CD4-positive, alpha-beta T cell (primary cell): ENCODE data around the gene RAD51B. TPM values are rescaled to one million over a fixed set of nuclear protein-coding genes. Genes with fewer than 3 reads are reported as not detected.
A peak's percentile ranks its signal among the peaks of the same experiment; 100 is the strongest.

ENCODE experiments used
- ATAC-seq: fragments of 200-7000 bp; cut with Tn5 transposase; one replicate; pipeline ENCODE4 v1.10.0; 2022; ENCODE audit warnings: mild to moderate bottlenecking; ENCODE audit not compliant: poor library complexity
- CTCF ChIA-PET: fragments of 350-600 bp; sonication (Branson Sonifier 250); formaldehyde crosslinking; loops from one replicate; lab custom pipeline; 2021; ENCODE audit warnings: antibody characterized with exemption, inconsistent platforms; lab: Charles Lee
- POLR2A ChIA-PET: fragments of 350-600 bp; sonication (Branson Sonifier 250); formaldehyde crosslinking; loops from one replicate; lab custom pipeline; 2021; ENCODE audit warnings: antibody characterized with exemption, inconsistent platforms; lab: Charles Lee
- DNase-seq, 14 experiments: peaks; one replicate each; pipeline ENCODE4 v3.0.0-alpha.2; 2013 to 2020; ENCODE audit warnings: mixed read lengths in 2 of 14
- H3K27ac ChIP-seq, 2 donors: one replicate each; pipeline versions ENCODE4 v1.5.1 to v1.7.0; 2013; ENCODE audit warnings: low read length in 2 of 2, low read depth in 1 of 2, mild to moderate bottlenecking in 1 of 2
- H3K27me3 ChIP-seq, 2 experiments: 1 replicate in 1 of 2; 2 replicates in 1 of 2; pipeline versions ENCODE4 v1.6.1 to v1.7.0; 2013; ENCODE audit warnings: low read length in 2 of 2, control low read depth in 1 of 2, mild to moderate bottlenecking in 1 of 2, moderate library complexity in 1 of 2; ENCODE audit not compliant: insufficient read depth in 2 of 2, control insufficient read depth in 1 of 2
- H3K36me3 ChIP-seq: one replicate; pipeline ENCODE4 v1.6.1; 2013; ENCODE audit warnings: low read length, control low read depth; ENCODE audit not compliant: insufficient read depth
- H3K4me1 ChIP-seq: one replicate; pipeline ENCODE4 v1.6.1; 2013; ENCODE audit warnings: low read length, control low read depth; ENCODE audit not compliant: insufficient read depth
- H3K4me3 ChIP-seq: one replicate; pipeline ENCODE4 v1.5.1; 2013; ENCODE audit warnings: mild to moderate bottlenecking, low read length, moderate library complexity
- H3K9me3 ChIP-seq, 2 experiments: 1 replicate in 1 of 2; 2 replicates in 1 of 2; pipeline versions ENCODE4 v1.6.1 to v1.7.0; 2013; ENCODE audit warnings: low read length in 2 of 2, mild to moderate bottlenecking in 2 of 2, control low read depth in 1 of 2, moderate library complexity in 1 of 2; ENCODE audit not compliant: control insufficient read depth in 1 of 2, insufficient read depth in 1 of 2
- H3K27ac Mint-ChIP-seq: one replicate; pipeline ENCODE4 v1.8.0; 2020; ENCODE audit warnings: mixed read lengths
- H3K27me3 Mint-ChIP-seq: one replicate; pipeline ENCODE4 v1.8.0; 2021; ENCODE audit warnings: mixed read lengths
- H3K36me3 Mint-ChIP-seq: one replicate; pipeline ENCODE4 v1.8.0; 2021; ENCODE audit warnings: low read depth, mixed read lengths
- H3K4me1 Mint-ChIP-seq: one replicate; pipeline ENCODE4 v1.8.0; 2021; ENCODE audit warnings: low read depth, mixed read lengths
- H3K4me3 Mint-ChIP-seq: one replicate; pipeline ENCODE4 v1.8.0; 2020; ENCODE audit warnings: mild to moderate bottlenecking, mixed read lengths
- H3K9me3 Mint-ChIP-seq: one replicate; pipeline ENCODE4 v1.8.0; 2020; ENCODE audit warnings: mixed read lengths
- intact Hi-C, 2 experiments: fragments of 100-400 bp; cut with DNase I in 1 of 2; cut with micrococcal nuclease in 1 of 2; formaldehyde crosslinking; loops; one replicate each; pipeline versions ENCODE4 v1.15.1 to v1.9.0; 2023 to 2025; cut with DNase I, micrococcal nuclease
- total RNA-seq, 174 experiments: library from RNA in 2 of 174; stranded (reverse) in 2 of 174; gene quantifications; one replicate each; pipeline ENCODE4 v1.2.3 and lab custom pipeline; 2021 to 2026
- TF ChIP-seq, protein P1 (sequence below): fragments of 200-600 bp; IDR thresholded peaks from one replicate; pipeline ENCODE4 v1.8.0; 2022; ENCODE audit warnings: antibody characterized with exemption, mild to moderate bottlenecking

RAD51B gene
- total RNA-seq, 2 experiments from 2014 or later, result 18.4 to 20.0 TPM

DNA sequence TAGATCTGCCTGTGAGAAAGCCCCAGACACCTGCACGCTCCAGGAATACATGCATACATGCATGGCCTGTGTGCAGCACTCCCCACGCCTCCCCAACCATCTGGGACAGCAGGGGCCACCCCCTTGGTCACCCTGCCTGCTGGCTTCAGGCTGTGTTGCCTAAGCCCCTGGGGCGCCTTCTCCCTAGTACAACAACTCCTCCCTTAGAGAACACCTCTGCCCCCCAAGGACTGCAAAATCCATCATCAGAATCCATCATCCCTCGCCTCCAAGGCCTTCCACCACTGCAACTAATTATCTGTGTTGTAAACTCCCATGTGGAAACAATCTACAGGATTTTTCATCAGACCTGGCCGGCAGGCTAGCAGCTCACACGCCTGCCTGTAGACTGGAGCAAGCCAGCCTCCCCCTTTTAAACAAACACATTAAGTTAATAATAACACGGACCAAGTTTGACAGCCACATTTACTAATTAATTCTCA lies 936.5 kb downstream of the RAD51B start:
- H3K36me3 Mint-ChIP-seq, result no peaks in the 10 kb centered on the region
- H3K27me3 ChIP-seq, result no peaks in the 10 kb centered on the region
- intact Hi-C loops, result no loop called here
- H3K27me3 Mint-ChIP-seq, result no peaks in the 10 kb centered on the region
- H3K4me1 Mint-ChIP-seq, result peaks cover 29% of the 10 kb centered on the region
- peaks cover 18% of the 10 kb centered on the region for H3K4me1 ChIP-seq
- TF ChIP-seq, protein P1, sequence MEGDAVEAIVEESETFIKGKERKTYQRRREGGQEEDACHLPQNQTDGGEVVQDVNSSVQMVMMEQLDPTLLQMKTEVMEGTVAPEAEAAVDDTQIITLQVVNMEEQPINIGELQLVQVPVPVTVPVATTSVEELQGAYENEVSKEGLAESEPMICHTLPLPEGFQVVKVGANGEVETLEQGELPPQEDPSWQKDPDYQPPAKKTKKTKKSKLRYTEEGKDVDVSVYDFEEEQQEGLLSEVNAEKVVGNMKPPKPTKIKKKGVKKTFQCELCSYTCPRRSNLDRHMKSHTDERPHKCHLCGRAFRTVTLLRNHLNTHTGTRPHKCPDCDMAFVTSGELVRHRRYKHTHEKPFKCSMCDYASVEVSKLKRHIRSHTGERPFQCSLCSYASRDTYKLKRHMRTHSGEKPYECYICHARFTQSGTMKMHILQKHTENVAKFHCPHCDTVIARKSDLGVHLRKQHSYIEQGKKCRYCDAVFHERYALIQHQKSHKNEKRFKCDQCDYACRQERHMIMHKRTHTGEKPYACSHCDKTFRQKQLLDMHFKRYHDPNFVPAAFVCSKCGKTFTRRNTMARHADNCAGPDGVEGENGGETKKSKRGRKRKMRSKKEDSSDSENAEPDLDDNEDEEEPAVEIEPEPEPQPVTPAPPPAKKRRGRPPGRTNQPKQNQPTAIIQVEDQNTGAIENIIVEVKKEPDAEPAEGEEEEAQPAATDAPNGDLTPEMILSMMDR, result no peak
- ATAC-seq (no peak), DNase-seq (no peak)
- no peaks in the 10 kb centered on the region for H3K9me3 Mint-ChIP-seq
- no peak overlapping the region for H3K27ac ChIP-seq
- ChIA-PET POLR2A (interaction anchor here (1.0 kb wide), 1 partner anchor 25 kb away, joined by 3 read pairs; no protein-coding TSS in a partner anchor), CTCF (no interaction called here)
- H3K27ac Mint-ChIP-seq, result no peak overlapping the region
- H3K4me3 ChIP-seq, result no peak overlapping the region
- no peak overlapping the region for H3K4me3 Mint-ChIP-seq
- no peaks in the 10 kb centered on the region for H3K9me3 ChIP-seq
- H3K36me3 ChIP-seq, result no peaks in the 10 kb centered on the region

DNA sequence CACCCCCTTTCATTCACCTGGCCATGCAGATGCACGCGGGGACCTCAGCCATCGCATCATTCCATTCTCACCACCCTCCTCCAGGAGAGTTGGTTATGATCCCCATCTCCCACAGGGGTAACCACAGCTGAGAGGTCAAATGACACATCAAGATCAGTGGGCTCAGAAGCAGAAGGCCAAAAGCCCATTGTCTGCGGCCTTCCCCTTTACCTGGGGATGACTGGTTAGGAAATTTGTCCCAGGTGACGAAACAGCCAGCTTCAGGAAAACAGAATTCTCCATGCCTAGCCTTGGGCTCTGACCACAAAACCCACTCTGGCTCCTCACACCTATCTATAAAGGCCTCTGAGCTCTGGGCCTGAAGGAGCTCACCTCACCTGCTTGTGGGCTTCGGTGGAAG lies 937.2 kb downstream of the RAD51B start:
- intact Hi-C loops, result no loop called here
- Mint-ChIP-seq H3K36me3 (no peaks in the 10 kb centered on the region), H3K27me3 (no peaks in the 10 kb centered on the region), H3K27ac (no peak overlapping the region), H3K4me1 (peaks cover 29% of the 10 kb centered on the region), H3K4me3 (no peak overlapping the region), H3K9me3 (no peaks in the 10 kb centered on the region)
- Histone ChIP-seq H3K36me3 (no peaks in the 10 kb centered on the region), H3K4me1 (peaks cover 20% of the 10 kb centered on the region), H3K27ac (no peak overlapping the region), H3K9me3 (no peaks in the 10 kb centered on the region), H3K4me3 (no peak overlapping the region), H3K27me3 (no peaks in the 10 kb centered on the region)
- POLR2A ChIA-PET, result interaction anchor here (1.0 to 1.4 kb wide), 2 partner anchors 24 to 26 kb away, joined by 3 to 4 read pairs; no protein-coding TSS in a partner anchor
- no peak for ATAC-seq
- no peak for DNase-seq
- TF ChIP-seq, protein P1, result no peak
- CTCF ChIA-PET, result no interaction called here

DNA sequence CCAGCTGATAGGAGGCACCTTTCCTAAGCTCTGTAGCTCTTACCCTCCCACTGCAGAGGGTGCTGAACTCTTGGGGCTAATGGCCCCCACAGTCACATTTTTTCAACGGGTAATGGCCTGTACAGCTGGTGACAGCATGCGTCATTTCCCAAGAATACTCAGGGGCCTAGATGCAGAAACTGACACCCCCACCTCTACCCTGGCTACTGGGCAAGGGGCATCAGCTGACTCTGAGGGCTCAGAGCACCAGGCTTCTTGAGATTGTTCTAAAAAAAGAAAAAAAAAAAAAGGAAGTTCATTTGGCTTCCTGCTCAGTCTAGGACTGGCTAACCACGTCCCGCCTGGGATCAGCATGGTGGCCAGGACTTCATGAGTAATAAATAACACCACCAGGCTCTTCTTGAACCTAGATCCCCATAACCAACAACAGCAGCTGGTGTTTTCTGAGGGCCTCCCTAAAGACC lies 938.1 kb downstream of the RAD51B start:
- ChIA-PET CTCF (interaction anchor here (1.5 kb wide), 1 partner anchor 59 kb away, joined by 3 read pairs; no protein-coding TSS in a partner anchor), POLR2A (interaction anchor here (0.7 to 1.4 kb wide), 2 partner anchors 23 to 30 kb away, joined by 4 read pairs; no protein-coding TSS in a partner anchor)
- Histone ChIP-seq H3K9me3 (no peaks in the 10 kb centered on the region), H3K4me3 (no peak overlapping the region), H3K27me3 (no peaks in the 10 kb centered on the region), H3K27ac (no peak overlapping the region), H3K36me3 (no peaks in the 10 kb centered on the region), H3K4me1 (peaks cover 20% of the 10 kb centered on the region)
- Mint-ChIP-seq H3K4me3 (no peak overlapping the region), H3K27me3 (no peaks in the 10 kb centered on the region), H3K27ac (no peak overlapping the region), H3K9me3 (no peaks in the 10 kb centered on the region), H3K36me3 (no peaks in the 10 kb centered on the region), H3K4me1 (peaks cover 29% of the 10 kb centered on the region)
- peak in 2 of 14 experiments; percentile 56 to 71 for DNase-seq
- TF ChIP-seq, protein P1, result no peak
- intact Hi-C loops, result no loop called here
- ATAC-seq, result peak; percentile 41
